GM23248 (cell line): ENCODE results near the gene BRD4.

Source experiments
- EZH2 ChIP-seq: fragments of 200-600 bp; sonication (generic); IDR thresholded peaks from 2 replicates; pipeline ENCODE4 v1.6.1; 2018; ENCODE audit warnings: antibody characterized with exemption, mild to moderate bottlenecking; ENCODE audit not compliant: insufficient read depth, poor library complexity, severe bottlenecking
- EZH2phosphoT487 ChIP-seq: fragments of 200-600 bp; sonication (generic); IDR thresholded peaks from 2 replicates; pipeline ENCODE4 v1.6.1; 2018; ENCODE audit warnings: antibody characterized with exemption, moderate library complexity, mild to moderate bottlenecking, low read depth; ENCODE audit not compliant: insufficient read depth

GRCh38 chr19:15358918-15359317, 26.6 kb upstream of the BRD4 start:
- TF ChIP-seq EZH2 = no peak
- TF ChIP-seq EZH2phosphoT487 = no peak
